Prostate gland (tissue), 2 donors: Measurements from ENCODE around the gene CTSA.

Source experiments
- CTCF ChIP-seq, 4 experiments: fragments of 200-600 bp in 2 of 4; fragments of 450-650 bp in 2 of 4; sonication (generic) in 2 of 4; IDR thresholded peaks; 1 replicate in 3 of 4; 2 replicates in 1 of 4; pipeline ENCODE4 v1.5.1; 2016 to 2019; ENCODE audit warnings: antibody characterized with exemption in 4 of 4, mild to moderate bottlenecking in 2 of 4, moderate library complexity in 2 of 4
- POLR2A ChIP-seq: fragments of 450-650 bp; IDR thresholded peaks from one replicate; pipeline ENCODE4 v1.6.1; 2016; ENCODE audit warnings: antibody characterized with exemption, mild to moderate bottlenecking
- POLR2AphosphoS5 ChIP-seq: sonication (generic); formaldehyde crosslinking; IDR thresholded peaks from one replicate; pipeline ENCODE4 v1.6.1; 2017; ENCODE audit warnings: antibody characterized with exemption

GRCh38 chr20:45917790-45918141 is 26.6 kb downstream of the CTSA start:
- TF ChIP-seq CTCF (IDR thresholded peaks at IDR 0.05) = no peak
- no peak for TF ChIP-seq POLR2A
- no peak for TF ChIP-seq POLR2AphosphoS5
